IMR-90 (cell line): ENCODE results near the gene RPS23. TPM values are rescaled to one million over a fixed set of nuclear protein-coding genes. Genes with fewer than 3 reads are reported as not detected.

Experiments
- ATAC-seq: fragments of 200-7000 bp; cut with Tn5 transposase; 2 replicates; pipeline ENCODE4 v1.9.1; 2020; ENCODE audit warnings: low read depth, mild to moderate bottlenecking, moderate library complexity
- BruUV-seq: library from RNA; stranded (reverse); fragments of 400-500 nt; replicated peaks from 2 replicates; lab custom pipeline; 2021; lab: Mats Ljungman, UMichigan
- CTCF ChIA-PET: fragments of 300-600 bp; formaldehyde crosslinking; extraction: SDS; loops from one replicate; lab custom pipeline; 2021; ENCODE audit warnings: antibody characterized with exemption; lab: Yijun Ruan, JAX
- POLR2A ChIA-PET: fragments of 300-600 bp; sonication (Branson Sonifier 250); formaldehyde crosslinking; loops from one replicate; lab custom pipeline; 2022; ENCODE audit warnings: antibody characterized with exemption; ENCODE audit not compliant: unreplicated experiment; lab: Charles Lee
- DNase-seq: peaks from one replicate; pipeline ENCODE4 v3.0.0; 2013
- H2AFZ ChIP-seq: replicated peaks from 2 replicates; pipeline ENCODE3; 2013; ENCODE audit warnings: low read length, mild to moderate bottlenecking; ENCODE audit not compliant: poor library complexity
- H2AK5ac ChIP-seq: 2 replicates; pipeline ENCODE4 v1.6.1; 2013; ENCODE audit warnings: low read depth, low read length, inconsistent platforms
- H2AK9ac ChIP-seq: replicated peaks from 2 replicates; pipeline ENCODE3; 2013; ENCODE audit warnings: mild to moderate bottlenecking, low read depth, low read length, moderate library complexity; ENCODE audit not compliant: poor library complexity
- H2BK120ac ChIP-seq: 2 replicates; pipeline ENCODE4 v1.6.1; 2013; ENCODE audit warnings: low read depth, low read length, inconsistent platforms
- H2BK15ac ChIP-seq: 3 replicates; pipeline ENCODE4 v1.6.1; 2013; ENCODE audit warnings: low read depth, low read length, inconsistent platforms
- H2BK20ac ChIP-seq: 2 replicates; pipeline ENCODE4 v1.6.1; 2013; ENCODE audit warnings: low read depth, mild to moderate bottlenecking, inconsistent platforms, low read length, moderate library complexity
- H2BK5ac ChIP-seq: 2 replicates; pipeline ENCODE4 v1.6.1; 2013; ENCODE audit warnings: mild to moderate bottlenecking, low read depth, low read length, inconsistent platforms; ENCODE audit not compliant: poor library complexity, severe bottlenecking
- H3K14ac ChIP-seq: replicated peaks from 2 replicates; pipeline ENCODE4 v1.6.1; 2013; ENCODE audit warnings: low read depth, low read length, inconsistent platforms
- H3K18ac ChIP-seq: 2 replicates; pipeline ENCODE4 v1.6.1; 2013; ENCODE audit warnings: low read depth, low read length, control low read depth
- H3K23ac ChIP-seq: 2 replicates; pipeline ENCODE4 v1.6.1; 2013; ENCODE audit warnings: low read depth, low read length, inconsistent platforms
- H3K27ac ChIP-seq: 2 replicates; pipeline ENCODE4 v1.5.1; 2013; ENCODE audit warnings: mild to moderate bottlenecking, control low read depth, low read length; ENCODE audit not compliant: insufficient read depth
- H3K27me3 ChIP-seq: 2 replicates; pipeline ENCODE4 v1.6.1; 2013; ENCODE audit warnings: low read length; ENCODE audit not compliant: control insufficient read depth, insufficient read depth
- H3K36me3 ChIP-seq: 2 replicates; pipeline ENCODE4 v1.6.1; 2013; ENCODE audit warnings: low read length, mixed read lengths; ENCODE audit not compliant: control insufficient read depth, insufficient read depth
- H3K4ac ChIP-seq: 2 replicates; pipeline ENCODE4 v1.6.1; 2013; ENCODE audit warnings: low read depth, low read length, inconsistent platforms
- H3K4me1 ChIP-seq: 2 replicates; pipeline ENCODE4 v1.6.1; 2013; ENCODE audit warnings: low read length, mixed read lengths; ENCODE audit not compliant: control insufficient read depth, insufficient read depth
- H3K4me2 ChIP-seq: 2 replicates; pipeline ENCODE4 v1.6.1; 2013; ENCODE audit warnings: low read depth, mild to moderate bottlenecking, control low read depth, low read length, moderate library complexity
- H3K4me3 ChIP-seq: 2 replicates; pipeline ENCODE4 v1.5.1; 2013; ENCODE audit warnings: low read depth, mild to moderate bottlenecking, control low read depth, low read length, moderate library complexity; ENCODE audit not compliant: insufficient read depth
- H3K56ac ChIP-seq: 2 replicates; pipeline ENCODE4 v1.6.1; 2013; ENCODE audit warnings: low read length, inconsistent platforms; ENCODE audit not compliant: insufficient read depth; ENCODE audit errors: extremely low read depth
- H3K79me1 ChIP-seq, 2 experiments: 2 replicates each; pipeline ENCODE4 v1.6.1; 2013; ENCODE audit warnings: low read length in 2 of 2, inconsistent platforms in 1 of 2, low read depth in 1 of 2
- H3K9ac ChIP-seq: 2 replicates; pipeline ENCODE4 v1.6.1; 2013; ENCODE audit warnings: low read depth, low read length, control low read depth
- H3K9me1 ChIP-seq: 2 replicates; pipeline ENCODE4 v1.6.1; 2013; ENCODE audit warnings: low read length, inconsistent platforms; ENCODE audit not compliant: insufficient read depth
- H3K9me3 ChIP-seq: 2 replicates; pipeline ENCODE4 v1.6.1; 2013; ENCODE audit warnings: low read length; ENCODE audit not compliant: control insufficient read depth, insufficient read depth
- H4K20me1 ChIP-seq: 2 replicates; pipeline ENCODE4 v1.6.1; 2013; ENCODE audit warnings: low read length, inconsistent platforms; ENCODE audit not compliant: insufficient read depth
- H4K5ac ChIP-seq: 2 replicates; pipeline ENCODE4 v1.6.1; 2013; ENCODE audit warnings: mild to moderate bottlenecking, low read depth, low read length, control low read depth
- H4K8ac ChIP-seq, 2 experiments: 2 replicates each; pipeline ENCODE4 v1.6.1; 2013; ENCODE audit warnings: low read depth in 2 of 2, low read length in 2 of 2, control low read depth in 1 of 2, inconsistent platforms in 1 of 2
- H4K91ac ChIP-seq: 2 replicates; pipeline ENCODE4 v1.6.1; 2013; ENCODE audit warnings: low read depth, low read length, inconsistent platforms; ENCODE audit not compliant: insufficient read depth
- BHLHE40 ChIP-seq: fragments of 150-350 bp; IDR thresholded peaks from 2 replicates; pipeline ENCODE4 v1.6.1; 2016; ENCODE audit warnings: mild to moderate bottlenecking, low read depth, low read length
- CHD1 ChIP-seq: IDR thresholded peaks from 2 replicates; pipeline ENCODE4 v1.6.1; 2012; ENCODE audit warnings: low read depth, low read length, improper control_type of control experiment
- ELK1 ChIP-seq: fragments of 150-350 bp; IDR thresholded peaks from 2 replicates; pipeline ENCODE4 v1.6.1; 2016; ENCODE audit warnings: low read depth, mild to moderate bottlenecking, low read length, moderate library complexity, borderline replicate concordance
- FOS ChIP-seq: fragments of 150-350 bp; IDR thresholded peaks from 2 replicates; pipeline ENCODE4 v1.6.1; 2016; ENCODE audit warnings: low read depth, low read length
- MXI1 ChIP-seq: IDR thresholded peaks from 2 replicates; pipeline ENCODE4 v1.6.1; 2012; ENCODE audit warnings: low read depth, mild to moderate bottlenecking, low read length, moderate library complexity, borderline replicate concordance
- NFE2L2 ChIP-seq: fragments of 150-350 bp; IDR thresholded peaks from 2 replicates; pipeline ENCODE4 v1.6.1; 2016; ENCODE audit warnings: low read depth, mild to moderate bottlenecking, low read length
- POLR2A ChIP-seq: IDR thresholded peaks from 2 replicates; pipeline ENCODE4 v1.6.1; 2012; ENCODE audit warnings: mild to moderate bottlenecking, low read depth, low read length
- WGBS, 2 experiments: methylation state at CpG; one replicate each; pipeline versions ENCODE4 v1.1.5 to v1.1.7; 2013; ENCODE audit warnings: missing lambda C conversion rate in 2 of 2; ENCODE audit not compliant: insufficient read length in 1 of 2; ENCODE audit errors: extremely low coverage in 2 of 2; 5-methylcytosine and 5-hydroxymethylcytosine counted together
- dilution Hi-C: fragments of 300-500 bp; cut with HindIII; formaldehyde crosslinking; loops from one replicate; pipeline ENCODE4 v1.14.3; 2018; ENCODE audit warnings: low sequenced_read_pairs; ENCODE audit not compliant: unreplicated experiment
- in situ Hi-C: fragments of 300-500 bp; cut with MboI; formaldehyde crosslinking; loops from 3 replicates; pipeline ENCODE4 v1.14.3; 2019; ENCODE audit warnings: low sequenced_read_pairs, inconsistent platforms, mixed read lengths
- intact Hi-C: fragments of 100-400 bp; cut with micrococcal nuclease; formaldehyde crosslinking; loops from 2 replicates; pipeline ENCODE4 v1.10.0; 2022
- polyA plus RNA-seq, 3 experiments: library from polyadenylated mRNA; depleted of rRNA; stranded (reverse); fragments of >200 nt; gene quantifications; 2 replicates each; pipeline ENCODE4 v1.2.3, GENCODE V29; 2012; ENCODE audit warnings: low replicate concordance in 1 of 3
- total RNA-seq: library from RNA; depleted of rRNA; stranded (reverse); fragments of >200 nt; gene quantifications from 2 replicates; pipeline ENCODE4 v1.2.3, GENCODE V29; 2012

Gene RPS23
- total and polyA plus RNA-seq, 2 of the 4 experiments (the other 2 are of a cell fraction) = 3,186 to 3,318 TPM

- H4K8ac ChIP-seq = no peak overlapping the region
- no peak overlapping the region for H2BK20ac ChIP-seq
- ATAC-seq (no peak), DNase-seq (no peak)
- no peaks in the 10 kb centered on the region for H3K4me1 ChIP-seq
- H3K4ac ChIP-seq = no peak overlapping the region
- no peaks in the 10 kb centered on the region for H3K27me3 ChIP-seq
- no peak overlapping the region for H3K27ac ChIP-seq
- H4K20me1 ChIP-seq = no peaks in the 10 kb centered on the region
- no peak overlapping the region for H3K4me3 ChIP-seq
- H3K9me3 ChIP-seq = no peaks in the 10 kb centered on the region
- H2BK120ac ChIP-seq = no peak overlapping the region
- in situ Hi-C loops (no loop called here), intact Hi-C loops (no loop called here), dilution Hi-C loops (no loop called here)
- H3K9ac ChIP-seq = no peak overlapping the region
- no peak overlapping the region for H2BK15ac ChIP-seq
- H3K18ac ChIP-seq = no peak overlapping the region
- no peak overlapping the region for H3K4me2 ChIP-seq
- 100% methylated on average over 1 of the region's 2 CpGs; no CpG with 5 or more reads in 1 of the 2 experiments for WGBS, 2 experiments
- ChIA-PET POLR2A (no interaction called here), CTCF (no interaction called here)
- TF ChIP-seq ELK1 = no peak
- no peak for TF ChIP-seq BHLHE40
- no peak for TF ChIP-seq CHD1
- TF ChIP-seq FOS = no peak
- TF ChIP-seq NFE2L2 = no peak
- no peak for TF ChIP-seq MXI1
- TF ChIP-seq POLR2A = no peak
- H2BK5ac ChIP-seq = no peak overlapping the region
- H2AFZ ChIP-seq = no peak overlapping the region
- no peaks in the 10 kb centered on the region; the same call in 1 of the 2 replicates for H3K9me1 ChIP-seq
- H3K36me3 ChIP-seq = no peaks in the 10 kb centered on the region
- 0 out of 4 replicates have a peak, but pooled peaks cover 0 to 1% of the 10 kb centered on the region in 2 experiments for H3K79me1 ChIP-seq
- H3K56ac ChIP-seq = no peak overlapping the region
- H3K14ac ChIP-seq = no peak overlapping the region
- H2AK5ac ChIP-seq = no peak overlapping the region
- H4K91ac ChIP-seq = no peak overlapping the region
- BruUV-seq = no TSS peak
- H4K5ac ChIP-seq = no peak overlapping the region
- no peak overlapping the region for H3K23ac ChIP-seq
- H2AK9ac ChIP-seq = no peak overlapping the region
These were observed 11.9 kb upstream of the RPS23 start for GRCh38 chr5:82290005-82290404.
